Mammary epithelial cell (primary cell): ENCODE measurements around the gene P4HTM.

ENCODE experiments used
- CTCF ChIP-seq, 2 donors: IDR thresholded peaks in 1 of 2; conservative IDR thresholded peaks in 1 of 2; 2 replicates each; pipeline ENCODE4 v1.5.1; 2011 to 2012; ENCODE audit warnings: inconsistent platforms in 2 of 2, low read length in 2 of 2, mild to moderate bottlenecking in 2 of 2, control low read depth in 1 of 2, low read depth in 1 of 2; ENCODE audit not compliant: insufficient read depth in 1 of 2; ENCODE audit errors: extremely low read depth in 1 of 2
- EZH2 ChIP-seq: IDR thresholded peaks from 2 replicates; pipeline ENCODE4 v1.6.1; 2012; ENCODE audit warnings: low read length, inconsistent platforms, borderline replicate concordance

GRCh38 chr3:49024449-49024848, 34.4 kb downstream of the P4HTM start:
- no peak for TF ChIP-seq EZH2
- TF ChIP-seq CTCF (conservative IDR thresholded peaks at IDR 0.05 in 1 of 2, IDR thresholded peaks at IDR 0.05 in 1 of 2; ENCODE audit: extremely low read depth in 1 of 2, insufficient read depth in 1 of 2, low read depth in 1 of 2, low read length in 2 of 2): no peak
